ENCODE data around the gene SAG.

The SAG gene

DNA sequence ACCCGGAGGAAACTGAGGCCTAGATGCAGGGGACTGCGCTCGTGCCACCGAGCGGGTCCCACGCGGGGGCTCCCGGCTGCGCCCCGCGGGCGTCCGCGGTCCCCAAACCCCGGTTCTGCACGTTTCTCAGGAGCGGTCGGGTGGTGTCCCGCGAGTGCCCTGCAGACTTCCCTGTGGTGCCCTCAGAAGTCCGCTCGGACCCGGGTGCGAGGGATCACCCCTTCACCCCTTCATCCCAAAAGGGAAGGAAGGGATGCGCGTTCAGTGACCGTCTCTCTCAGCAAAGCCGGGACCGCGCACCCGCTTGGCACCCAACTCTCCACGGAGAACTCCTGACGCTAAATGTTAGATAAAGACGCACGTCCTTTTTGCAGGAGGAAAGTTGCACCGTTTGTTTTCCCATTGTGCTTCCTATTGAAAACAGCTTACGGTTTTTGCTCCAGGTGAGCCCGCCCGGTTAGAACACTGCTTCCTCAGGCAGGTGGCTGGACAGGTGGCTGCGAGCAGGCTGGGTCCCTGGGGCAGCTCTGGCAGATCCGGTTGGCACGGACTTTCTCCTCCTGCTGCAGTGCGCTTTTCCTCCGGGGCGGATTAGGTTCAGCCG is 47.5 kb downstream of the SAG start:
- Histone ChIP-seq H3K36me3 (replicated peaks; ENCODE audit: low read depth, low read length) (peaks cover 4% of the 10 kb centered on the region), H3K9me3 (ENCODE audit: insufficient read depth, low read length) (no peaks in the 10 kb centered on the region), H3K79me2 (ENCODE audit: low read length) (peaks cover 34% of the 10 kb centered on the region), H4K20me1 (ENCODE audit: insufficient read depth, low read length) (peaks cover 6% of the 10 kb centered on the region; the same call in 1 of the 2 replicates), H2AFZ (ENCODE audit: low read depth, low read length) (no peak overlapping the region), H3K4me2 (ENCODE audit: low read length) (peak overlapping the region; percentile 98), H3K27me3 (ENCODE audit: low read depth, low read length) (no peaks in the 10 kb centered on the region), H3K4me1 (ENCODE audit: low read length) (peaks cover 8% of the 10 kb centered on the region), H3K4me3 (ENCODE audit: low read length) (peak overlapping the region; percentile 97), H3K9ac (ENCODE audit: low read length) (peak overlapping the region; percentile 52), H3K27ac (ENCODE audit: low read length) (no peak overlapping the region)
- TF ChIP-seq EZH2phosphoT487 (IDR thresholded peaks at IDR 0.05; ENCODE audit: low read depth): no peak
- TF ChIP-seq CTCF (IDR thresholded peaks at IDR 0.05; ENCODE audit: low read depth, low read length): no peak

DNA sequence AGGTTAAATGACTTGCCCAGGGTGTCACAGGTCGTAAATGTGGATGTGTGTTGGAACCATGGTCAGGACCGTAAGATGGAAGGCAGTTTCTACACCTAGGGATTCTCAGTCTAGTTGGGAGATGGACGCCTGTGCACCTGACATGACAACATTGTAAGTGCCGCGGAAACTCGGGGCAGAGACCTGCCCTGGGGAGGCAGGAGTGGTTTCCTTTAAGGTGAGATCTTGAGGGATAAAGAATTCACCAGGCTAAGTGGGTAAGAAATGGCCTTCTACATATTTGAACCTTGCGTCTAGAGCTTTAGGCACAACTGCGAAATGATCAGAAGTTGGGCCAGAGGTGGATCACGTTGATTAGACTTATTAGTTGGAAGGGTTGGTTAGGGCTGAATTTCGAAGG is 48.3 kb downstream of the SAG start:
- Histone ChIP-seq H3K27ac (ENCODE audit: low read length) (no peak overlapping the region), H3K4me1 (ENCODE audit: low read length) (peaks cover 8% of the 10 kb centered on the region), H3K79me2 (ENCODE audit: low read length) (peaks cover 39% of the 10 kb centered on the region), H3K36me3 (replicated peaks; ENCODE audit: low read depth, low read length) (peaks cover 4% of the 10 kb centered on the region), H2AFZ (ENCODE audit: low read depth, low read length) (no peak overlapping the region), H4K20me1 (ENCODE audit: insufficient read depth, low read length) (peaks cover 6% of the 10 kb centered on the region; the same call in 1 of the 2 replicates), H3K9me3 (ENCODE audit: insufficient read depth, low read length) (no peaks in the 10 kb centered on the region), H3K27me3 (ENCODE audit: low read depth, low read length) (no peaks in the 10 kb centered on the region), H3K4me2 (ENCODE audit: low read length) (peak overlapping the region; percentile 98; the same call in 1 of the 2 replicates), H3K4me3 (ENCODE audit: low read length) (no peak overlapping the region), H3K9ac (ENCODE audit: low read length) (no peak overlapping the region)
- no peak for TF ChIP-seq CTCF (IDR thresholded peaks at IDR 0.05; ENCODE audit: low read depth, low read length)
- no peak for TF ChIP-seq EZH2phosphoT487 (IDR thresholded peaks at IDR 0.05; ENCODE audit: low read depth)

DNA sequence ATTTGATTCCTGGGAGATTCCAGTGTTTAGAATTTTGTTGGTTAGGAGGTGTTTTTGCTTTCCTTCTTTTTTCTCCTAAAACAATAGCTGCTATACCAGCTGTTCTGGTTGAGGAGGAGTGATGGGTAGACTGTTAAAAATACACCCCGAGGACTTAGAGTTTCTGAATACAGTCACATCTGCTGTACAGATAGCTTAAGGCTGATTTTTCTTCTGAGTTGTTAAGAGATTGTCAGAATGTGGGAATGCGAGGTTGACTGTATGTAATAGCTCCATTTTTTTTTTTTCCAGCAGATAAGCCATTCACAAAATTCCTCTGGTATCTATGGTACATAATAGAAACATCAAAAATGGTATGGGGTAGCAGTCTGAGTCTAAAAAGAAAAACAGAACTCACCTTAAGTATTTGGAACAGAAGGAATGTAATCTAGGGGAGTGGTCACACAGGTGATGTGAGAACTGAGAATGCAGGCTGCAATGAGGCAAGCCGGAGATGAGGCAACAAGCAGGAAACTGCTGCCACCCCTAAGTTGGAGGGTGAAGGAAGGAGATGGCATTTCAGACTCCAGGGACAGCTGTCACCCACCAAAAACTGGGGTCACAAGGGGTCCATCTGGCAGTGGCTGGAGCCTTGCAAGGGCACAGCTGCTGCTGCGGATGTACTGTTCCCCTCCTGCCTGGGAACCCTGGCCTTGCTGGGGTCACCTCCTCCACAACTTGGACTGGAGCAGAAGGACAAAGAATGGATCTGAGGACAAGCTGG is 49.1 kb downstream of the SAG start:
- peaks cover 8% of the 10 kb centered on the region for H3K4me1 ChIP-seq (ENCODE audit: low read length)
- peaks cover 4% of the 10 kb centered on the region for H3K36me3 ChIP-seq (replicated peaks; ENCODE audit: low read depth, low read length)
- H4K20me1 ChIP-seq (ENCODE audit: insufficient read depth, low read length): peaks cover 6% of the 10 kb centered on the region; the same call in 1 of the 2 replicates
- H3K27me3 ChIP-seq (ENCODE audit: low read depth, low read length): no peaks in the 10 kb centered on the region
- no peak overlapping the region for H3K9ac ChIP-seq (ENCODE audit: low read length)
- H3K4me3 ChIP-seq (ENCODE audit: low read length): no peak overlapping the region
- H3K79me2 ChIP-seq (ENCODE audit: low read length): peaks cover 44% of the 10 kb centered on the region
- no peak overlapping the region for H3K4me2 ChIP-seq (ENCODE audit: low read length)
- no peak overlapping the region for H3K27ac ChIP-seq (ENCODE audit: low read length)
- no peak for TF ChIP-seq EZH2phosphoT487 (IDR thresholded peaks at IDR 0.05; ENCODE audit: low read depth)
- no peak for TF ChIP-seq CTCF (IDR thresholded peaks at IDR 0.05; ENCODE audit: low read depth, low read length)
- no peak overlapping the region for H2AFZ ChIP-seq (ENCODE audit: low read depth, low read length)
- H3K9me3 ChIP-seq (ENCODE audit: insufficient read depth, low read length): no peaks in the 10 kb centered on the region

GRCh38 chr2:233358335-233358734 is 50.7 kb downstream of the SAG start:
- Histone ChIP-seq H3K79me2 (ENCODE audit: low read length) (peaks cover 44% of the 10 kb centered on the region), H3K9ac (ENCODE audit: low read length) (no peak overlapping the region), H3K27me3 (ENCODE audit: low read depth, low read length) (no peaks in the 10 kb centered on the region), H4K20me1 (ENCODE audit: insufficient read depth, low read length) (peaks cover 6% of the 10 kb centered on the region; the same call in 1 of the 2 replicates), H3K4me3 (ENCODE audit: low read length) (no peak overlapping the region), H3K4me2 (ENCODE audit: low read length) (no peak overlapping the region), H3K27ac (ENCODE audit: low read length) (no peak overlapping the region), H3K4me1 (ENCODE audit: low read length) (peaks cover 8% of the 10 kb centered on the region), H3K36me3 (replicated peaks; ENCODE audit: low read depth, low read length) (peaks cover 4% of the 10 kb centered on the region), H3K9me3 (ENCODE audit: insufficient read depth, low read length) (no peaks in the 10 kb centered on the region), H2AFZ (ENCODE audit: low read depth, low read length) (no peak overlapping the region)
- TF ChIP-seq CTCF (IDR thresholded peaks at IDR 0.05; ENCODE audit: low read depth, low read length): no peak
- TF ChIP-seq EZH2phosphoT487 (IDR thresholded peaks at IDR 0.05; ENCODE audit: low read depth): no peak
